Type B pancreatic cell (in vitro differentiated cells): ENCODE data around the gene SEC61A2. TPM values are rescaled to one million over a fixed set of nuclear protein-coding genes. Genes with fewer than 3 reads are reported as not detected.

ENCODE experiments used
- DNase-seq: peaks from one replicate; pipeline ENCODE4 v3.0.0; 2021; ENCODE audit warnings: mixed read lengths; ENCODE audit not compliant: unreplicated experiment; ENCODE audit errors: extremely low spot score
- H3K27ac Mint-ChIP-seq: 2 replicates; pipeline ENCODE4 v1.8.0; 2021; ENCODE audit warnings: mild to moderate bottlenecking, mixed read lengths
- H3K27me3 Mint-ChIP-seq: 2 replicates; pipeline ENCODE4 v1.8.0; 2021; ENCODE audit warnings: mixed read lengths
- H3K36me3 Mint-ChIP-seq: 2 replicates; pipeline ENCODE4 v1.8.0; 2021; ENCODE audit warnings: mixed read lengths
- H3K4me1 Mint-ChIP-seq: one replicate; pipeline ENCODE4 v1.8.0; 2021; ENCODE audit warnings: mixed read lengths; ENCODE audit not compliant: unreplicated experiment
- H3K4me3 Mint-ChIP-seq: 2 replicates; pipeline ENCODE4 v1.8.0; 2021; ENCODE audit warnings: mild to moderate bottlenecking, mixed read lengths
- H3K9me3 Mint-ChIP-seq: 2 replicates; pipeline ENCODE4 v1.8.0; 2021; ENCODE audit warnings: mixed read lengths
- CTCF ChIP-seq: fragments of 200-600 bp; sonication (generic); conservative IDR thresholded peaks from 2 replicates; pipeline ENCODE4 v1.5.0; 2021; ENCODE audit warnings: antibody characterized with exemption, mild to moderate bottlenecking
- microRNA-seq: library from miRNA; unstranded; fragments of <30 nt; microRNA quantifications from one replicate; pipeline ENCODE4, GENCODE V29; 2020
- total RNA-seq: library from RNA; stranded (reverse); gene quantifications from 2 replicates; pipeline ENCODE4 v1.2.1, GENCODE V29; 2021; ENCODE audit warnings: low replicate concordance

SEC61A2 gene
- total RNA-seq, 1 donor from 2014 or later = 26.3 TPM

GRCh38 chr10:12208460-12208859 lies 79.0 kb downstream of the SEC61A2 start:
- no peak overlapping the region for H3K4me3 Mint-ChIP-seq
- no peak for DNase-seq
- no peaks in the 10 kb centered on the region for H3K9me3 Mint-ChIP-seq
- no peak for TF ChIP-seq CTCF
- H3K36me3 Mint-ChIP-seq = peaks cover 58% of the 10 kb centered on the region
- H3K27me3 Mint-ChIP-seq = no peaks in the 10 kb centered on the region
- H3K27ac Mint-ChIP-seq = no peak overlapping the region
- H3K4me1 Mint-ChIP-seq = no peaks in the 10 kb centered on the region

GRCh38 chr10:12212454-12212853 lies 83.0 kb downstream of the SEC61A2 start:
- H3K4me3 Mint-ChIP-seq = no peak overlapping the region
- peaks cover 44% of the 10 kb centered on the region for H3K36me3 Mint-ChIP-seq
- no peak overlapping the region for H3K27ac Mint-ChIP-seq
- no peak for TF ChIP-seq CTCF
- H3K27me3 Mint-ChIP-seq = no peaks in the 10 kb centered on the region
- H3K4me1 Mint-ChIP-seq = peaks cover 11% of the 10 kb centered on the region
- H3K9me3 Mint-ChIP-seq = no peaks in the 10 kb centered on the region
- DNase-seq = no peak

GRCh38 chr10:12213621-12214020 lies 84.1 kb downstream of the SEC61A2 start:
- H3K27me3 Mint-ChIP-seq = no peaks in the 10 kb centered on the region
- no peak for TF ChIP-seq CTCF
- no peaks in the 10 kb centered on the region for H3K9me3 Mint-ChIP-seq
- no peak for DNase-seq
- peaks cover 11% of the 10 kb centered on the region for H3K4me1 Mint-ChIP-seq
- H3K36me3 Mint-ChIP-seq = peaks cover 37% of the 10 kb centered on the region
- H3K4me3 Mint-ChIP-seq = peak overlapping the region; percentile 12
- H3K27ac Mint-ChIP-seq = no peak overlapping the region

GRCh38 chr10:12214093-12214492 lies 84.6 kb downstream of the SEC61A2 start:
- Mint-ChIP-seq H3K4me3 (no peak overlapping the region), H3K36me3 (peaks cover 37% of the 10 kb centered on the region), H3K27me3 (no peaks in the 10 kb centered on the region), H3K9me3 (no peaks in the 10 kb centered on the region), H3K4me1 (peaks cover 11% of the 10 kb centered on the region), H3K27ac (peak overlapping the region; percentile 35)
- TF ChIP-seq CTCF = no peak
- DNase-seq = no peak

GRCh38 chr10:12214763-12215218 lies 85.3 kb downstream of the SEC61A2 start:
- DNase-seq = no peak
- Mint-ChIP-seq H3K4me1 (peaks cover 11% of the 10 kb centered on the region), H3K27ac (peak overlapping the region; percentile 35), H3K4me3 (no peak overlapping the region), H3K9me3 (no peaks in the 10 kb centered on the region), H3K36me3 (peaks cover 36% of the 10 kb centered on the region), H3K27me3 (no peaks in the 10 kb centered on the region)
- TF ChIP-seq CTCF = peak; percentile 82

Small RNAs within 50 kb of the gene (microRNA-seq; reads per million reads assigned to microRNA genes)
- not detected for gene MIR548AK

Other genes with a start within 250 kb of the SEC61A2 start
- gene UPF2, start 86.9 kb upstream of the SEC61A2 start, total RNA-seq = 21.8 and 25.8 TPM in 2 replicates
- gene DHTKD1, start 60.7 kb upstream of the SEC61A2 start, total RNA-seq = 30.1 and 44.8 TPM in 2 replicates
- 52.7 and 67.7 TPM in 2 replicates for gene NUDT5, start 66.2 kb downstream of the SEC61A2 start, total RNA-seq
- 66.3 and 81.5 TPM in 2 replicates for gene CDC123, start 66.5 kb downstream of the SEC61A2 start, total RNA-seq
- 12.2 and 29.2 TPM in 2 replicates for gene CAMK1D, start 219.9 kb downstream of the SEC61A2 start, total RNA-seq